ENCODE measurements around the gene FAM32A. TPM values are rescaled to one million over a fixed set of nuclear protein-coding genes. Genes with fewer than 3 reads are reported as not detected.

The FAM32A gene
- total and polyA plus RNA-seq, 12 donors = 68.1 to 159 (median 89.8) TPM

- Histone ChIP-seq H3K9me3 (replicated peaks in 1 of 3) (no peaks in the 10 kb centered on the region), H3K4me1 (replicated peaks in 1 of 2) (peaks cover 2 to 15% of the 10 kb centered on the region in 2 donors), H3K27me3 (no peaks in the 10 kb centered on the region), H3K27ac (no peak overlapping the region), H3K4me3 (no peak overlapping the region), H3K36me3 (replicated peaks in 1 of 2) (peaks cover 0 to 39% of the 10 kb centered on the region in 2 donors)
- TF ChIP-seq CTCF (IDR thresholded peaks at IDR 0.05) (no peak), POLR2A (IDR thresholded peaks at IDR 0.05) (no peak)
- intact Hi-C loops (cut with DNase I) = no loop called here
- DNase-seq = no peak
- WGBS, 4 donors = 80 to 85% (median 82%) methylated on average over 10 to 16 of the region's 16 CpGs
Observed at GRCh38 chr19:16191216-16191908, 6.2 kb downstream of the FAM32A start.

DNA sequence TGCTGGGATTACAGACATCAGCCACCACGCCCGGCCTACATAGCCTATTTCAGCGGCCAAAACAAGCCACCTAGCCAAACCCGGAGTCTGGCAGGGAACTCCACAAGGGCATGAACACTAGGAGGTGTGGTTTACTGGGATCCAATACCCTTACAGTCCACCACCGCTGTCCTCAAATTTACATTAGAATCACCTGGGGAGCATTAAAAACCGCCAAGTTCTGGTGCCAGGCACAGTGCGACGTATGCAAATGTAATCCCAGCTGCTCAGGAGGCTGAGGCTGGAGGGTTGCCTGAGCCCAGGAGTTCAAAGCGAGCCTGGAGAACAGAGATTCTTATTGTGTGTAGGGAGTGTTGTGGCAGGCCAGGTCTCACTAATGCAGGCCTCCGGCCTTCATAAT lies 8.3 kb downstream of the FAM32A start:
- DNase-seq = no peak
- 88 to 91% (median 90%) methylated on average over 9 to 10 of the region's 10 CpGs for WGBS, 4 donors
- TF ChIP-seq POLR2A (IDR thresholded peaks at IDR 0.05) = no peak
- no peak for TF ChIP-seq CTCF (IDR thresholded peaks at IDR 0.05)
- Histone ChIP-seq H3K4me3 (no peak overlapping the region), H3K9me3 (replicated peaks in 1 of 3) (no peaks in the 10 kb centered on the region), H3K36me3 (replicated peaks in 1 of 2) (peaks cover 0 to 39% of the 10 kb centered on the region in 2 donors), H3K4me1 (replicated peaks in 1 of 2) (peaks cover 13 to 18% of the 10 kb centered on the region in 2 donors), H3K27me3 (no peaks in the 10 kb centered on the region), H3K27ac (no peak overlapping the region)
- intact Hi-C loops (cut with DNase I) = no loop called here

GRCh38 chr19:16197188-16197621 lies 12.0 kb downstream of the FAM32A start:
- Histone ChIP-seq H3K27ac (peak overlapping the region; percentile 38 to 90 (median 69)), H3K9me3 (replicated peaks in 1 of 3) (no peaks in the 10 kb centered on the region), H3K4me3 (peak overlapping the region in 1 of 4 donors; percentile 76), H3K36me3 (replicated peaks in 1 of 2) (peaks cover 0 to 11% of the 10 kb centered on the region in 2 donors), H3K27me3 (no peaks in the 10 kb centered on the region), H3K4me1 (replicated peaks in 1 of 2) (peaks cover 21 to 37% of the 10 kb centered on the region in 2 donors)
- peak in 2 of 7 donors; percentile 59 to 68 for DNase-seq
- intact Hi-C loops (cut with DNase I) = no loop called here
- TF ChIP-seq CTCF (IDR thresholded peaks at IDR 0.05) = no peak
- no peak for TF ChIP-seq POLR2A (IDR thresholded peaks at IDR 0.05)
- 14 to 41% (median 21%) methylated on average over 2 of the region's 2 CpGs for WGBS, 4 donors

DNA sequence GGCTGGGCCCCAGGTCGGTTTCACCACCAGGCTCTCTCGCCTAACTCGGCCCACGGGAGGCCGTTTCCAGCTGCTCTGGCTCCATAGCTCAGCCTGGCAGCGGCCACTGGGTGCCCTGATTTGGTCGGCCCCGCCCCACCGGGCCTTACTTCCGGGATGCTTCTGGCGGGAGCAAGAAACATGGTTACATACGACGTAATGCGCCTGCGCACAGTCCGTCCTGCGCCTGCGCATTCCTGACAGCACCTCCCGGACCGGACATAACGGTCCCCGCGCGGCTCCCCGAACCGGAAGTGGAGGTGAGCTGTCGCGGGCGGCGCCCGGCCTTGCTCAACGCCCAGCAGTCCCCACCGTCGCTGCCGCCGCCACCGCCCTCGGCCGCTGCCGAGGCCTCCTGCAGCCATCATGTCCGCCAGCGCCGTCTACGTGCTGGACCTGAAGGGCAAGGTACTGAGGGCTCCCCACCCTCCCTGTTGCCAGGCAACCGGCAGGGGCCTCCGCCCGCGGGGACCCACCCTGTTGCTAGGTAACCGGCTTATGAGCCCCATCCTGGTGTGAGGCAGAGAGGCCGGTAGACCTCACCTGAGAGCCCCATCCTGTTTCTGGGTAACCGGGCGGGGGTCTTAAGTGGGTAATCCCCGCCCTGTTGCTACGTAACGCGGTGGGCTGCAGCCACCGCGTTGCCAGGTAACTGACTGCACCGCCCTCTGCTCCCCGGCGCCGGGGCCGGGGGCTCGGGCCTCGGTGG lies 12.6 kb downstream of the FAM32A start, which contains the start of gene AP1M1:
Gene AP1M1, plus strand, starts transcription at position 290 of the 748 bp plus-strand sequence. Its CDS starts 116 bp downstream, at position 406.
- Histone ChIP-seq H3K4me3 (peak within 1 kb of the TSS; percentile 50 to 76 (median 68)), H3K4me1 (replicated peaks in 1 of 2) (peaks cover 21 to 37% of the 10 kb centered on the region in 2 donors), H3K9me3 (replicated peaks in 1 of 3) (no peaks in the 10 kb centered on the region), H3K27ac (peak within 1 kb of the TSS; percentile 58 to 90 (median 69)), H3K36me3 (replicated peaks in 1 of 2) (peaks cover 0 to 12% of the 10 kb centered on the region in 2 donors), H3K27me3 (no peaks in the 10 kb centered on the region)
- intact Hi-C loops (cut with DNase I) = no loop called here
- WGBS, 4 donors = 0% methylated on average over 5 to 65 of the region's 65 CpGs
- TF ChIP-seq CTCF (IDR thresholded peaks at IDR 0.05) = no peak
- peak in 1 of 2 donors; percentile 37 for TF ChIP-seq POLR2A (IDR thresholded peaks at IDR 0.05)
- DNase-seq = peak; percentile 97 to 99 (median 98)

Data from adrenal gland (tissue), 12 donors.